GM12864 (cell line): Measurements from ENCODE around the gene IFT57.

Experiments
- DNase-seq: peaks from one replicate; pipeline ENCODE4 v3.0.0-alpha.2; 2011; ENCODE audit warnings: low read depth
- H3K4me3 ChIP-seq: 2 replicates; pipeline ENCODE4 v1.5.1; 2011; ENCODE audit warnings: mild to moderate bottlenecking, low read depth, low read length, control low read depth
- CTCF ChIP-seq: IDR thresholded peaks from 2 replicates; pipeline ENCODE4 v1.5.1; 2011; ENCODE audit warnings: low read depth, mild to moderate bottlenecking, moderate library complexity, low read length, control low read depth, inconsistent platforms; ENCODE audit errors: missing control alignments

IFT57 gene

GRCh38 chr3:108250626-108251025, 28.4 kb upstream of the IFT57 start:
- no peak for DNase-seq
- H3K4me3 ChIP-seq = no peak overlapping the region
- no peak for TF ChIP-seq CTCF

- DNase-seq = no peak
- no peak overlapping the region for H3K4me3 ChIP-seq
- TF ChIP-seq CTCF = no peak
Measured at GRCh38 chr3:108243243-108243642, 21.0 kb upstream of the IFT57 start.

DNA sequence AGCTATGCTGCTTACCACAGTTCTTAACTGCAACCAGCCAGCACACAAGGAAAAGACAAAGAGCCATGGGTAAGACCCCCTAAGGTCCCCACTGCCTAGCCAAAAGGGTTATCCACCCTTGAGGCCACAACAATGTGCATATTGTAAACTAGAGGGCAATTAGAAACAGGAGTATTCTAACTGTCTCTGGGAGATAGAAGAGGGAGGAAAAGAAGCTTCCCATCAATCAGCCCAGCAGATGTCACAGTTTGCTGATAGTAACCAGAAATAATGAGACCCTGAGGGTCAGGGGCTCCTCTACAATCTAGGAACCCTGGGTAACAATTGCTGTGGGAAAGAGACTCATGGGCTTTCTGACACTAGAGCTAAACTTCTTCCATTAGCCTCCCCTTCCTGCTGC, 20.6 kb upstream of the IFT57 start:
- DNase-seq = no peak
- TF ChIP-seq CTCF = no peak
- H3K4me3 ChIP-seq = no peak overlapping the region

GRCh38 chr3:108241721-108242120, 19.5 kb upstream of the IFT57 start:
- DNase-seq = no peak
- no peak overlapping the region for H3K4me3 ChIP-seq
- no peak for TF ChIP-seq CTCF

DNA sequence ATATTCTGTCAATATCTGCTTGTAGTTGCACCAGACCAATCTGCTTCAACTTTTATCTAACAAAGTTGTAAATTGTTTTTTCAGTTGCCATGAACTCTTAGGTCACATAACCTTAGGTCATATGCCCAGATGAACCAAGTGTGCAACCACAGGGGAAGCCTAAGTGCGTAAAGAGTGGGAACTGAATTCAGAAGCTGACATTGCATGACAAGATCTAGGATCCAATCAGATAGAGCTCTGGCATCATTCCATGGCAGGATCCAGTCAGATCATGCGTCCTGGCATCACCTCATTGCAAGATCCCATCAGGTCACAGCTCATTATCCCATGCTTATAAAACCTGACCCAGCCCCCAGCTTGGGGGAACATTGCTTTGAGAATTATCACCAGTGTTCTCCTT, 18.9 kb upstream of the IFT57 start:
- DNase-seq = no peak
- no peak overlapping the region for H3K4me3 ChIP-seq
- no peak for TF ChIP-seq CTCF

- H3K4me3 ChIP-seq = no peak overlapping the region
- no peak for TF ChIP-seq CTCF
- DNase-seq = no peak
Measured at GRCh38 chr3:108239082-108239481, 16.9 kb upstream of the IFT57 start.

DNA sequence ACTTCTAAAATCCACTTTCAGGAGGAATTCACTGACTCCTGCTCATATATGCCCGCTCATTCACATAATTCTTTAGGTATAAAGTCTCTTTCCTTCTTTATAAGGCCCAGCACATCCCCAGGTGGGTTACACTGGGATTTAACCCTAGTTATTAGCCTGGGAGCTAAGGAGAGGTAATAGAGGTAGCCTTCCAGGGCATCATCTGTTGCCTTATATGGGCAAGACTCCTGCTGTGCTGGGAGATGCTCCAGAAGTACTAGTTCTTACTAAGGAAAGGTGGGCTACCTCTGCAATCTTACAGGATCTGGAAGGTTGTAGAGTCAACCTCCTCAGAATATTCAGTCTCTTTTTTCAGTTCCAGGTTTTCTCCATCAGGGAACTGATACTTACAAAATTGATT, 13.1 kb upstream of the IFT57 start:
- no peak overlapping the region for H3K4me3 ChIP-seq
- no peak for TF ChIP-seq CTCF
- no peak for DNase-seq
